Ammon's horn (tissue), 1 donor: ENCODE results near the gene CDC34.

ENCODE experiments used
- DNase-seq: peaks from one replicate; pipeline ENCODE4 v3.0.0-alpha.2; 2016; ENCODE audit warnings: low spot score

CDC34 gene

GRCh38 chr19:588741-589692 lies 57.5 kb downstream of the CDC34 start:
- DNase-seq = no peak

GRCh38 chr19:589693-590395 lies 58.3 kb downstream of the CDC34 start, which contains the start of gene HCN2:
HCN2 (plus strand) TSS chr19:589881; CDS start chr19:589946, 65 bp downstream.
- DNase-seq = no peak

- DNase-seq = no peak
Observed at GRCh38 chr19:590396-590745, 58.8 kb downstream of the CDC34 start.

- DNase-seq = no peak
Observed at GRCh38 chr19:590750-591098, 59.2 kb downstream of the CDC34 start.

DNA sequence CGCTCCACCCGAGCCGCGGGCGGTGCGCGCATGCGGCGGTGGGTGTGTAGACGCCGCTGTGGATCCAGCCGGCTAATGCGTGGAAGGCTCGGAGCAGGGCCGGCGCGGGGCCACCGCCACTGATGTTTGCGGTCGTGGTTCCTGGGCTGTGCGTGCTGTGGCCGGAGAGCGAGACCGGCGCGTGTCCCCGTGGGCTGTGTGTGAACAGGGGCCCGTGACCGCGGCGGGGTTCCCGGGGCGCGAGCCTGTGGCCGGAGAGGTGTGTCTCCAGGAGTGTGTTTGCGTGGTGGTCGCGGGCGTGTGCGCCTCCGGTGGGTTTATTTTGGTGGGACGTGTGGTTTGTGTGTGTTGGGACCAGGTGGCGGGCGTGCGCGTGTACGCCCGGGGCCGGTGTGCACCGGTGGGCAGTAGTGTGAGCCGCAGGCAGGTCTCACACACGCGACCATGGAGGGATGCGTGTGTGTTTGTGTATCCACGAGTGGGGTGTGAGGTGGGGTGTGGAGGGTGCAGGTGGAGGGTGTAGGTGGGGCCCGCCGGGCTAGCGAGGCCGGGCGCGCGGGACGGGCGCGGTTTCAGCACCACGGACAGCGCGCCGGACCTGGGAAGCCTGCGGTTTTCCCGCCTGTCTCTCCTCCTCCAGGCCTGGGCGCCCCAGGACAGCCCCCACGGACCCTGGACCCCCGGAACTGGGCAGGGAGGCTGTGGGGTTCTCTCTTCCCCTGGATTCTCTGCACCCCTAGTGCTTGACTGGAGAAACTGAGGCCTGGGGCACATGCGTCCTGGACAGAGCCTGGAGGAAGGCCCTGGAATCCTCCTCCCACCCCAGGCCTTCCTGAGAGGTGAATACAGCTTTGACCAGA lies 59.8 kb downstream of the CDC34 start:
- no peak for DNase-seq
